Karpas-422 (cell line): Measurements from ENCODE around the gene ZPBP2. TPM values are rescaled to one million over a fixed set of nuclear protein-coding genes. Genes with fewer than 3 reads are reported as not detected.
"Not testable (repeated sequence)": the region's sequence is repeated elsewhere in the genome, so short reads cannot be mapped to it uniquely, and the experiment has no call there.

ENCODE experiments used
- DNase-seq: peaks from one replicate; pipeline ENCODE4 v3.0.0-alpha.2; 2015
- H2AFZ ChIP-seq: fragments of 200-600 bp; sonication (generic); 2 replicates; pipeline ENCODE4 v1.6.1; 2014; ENCODE audit warnings: antibody characterized with exemption, low read length, mixed read lengths
- H3K27ac ChIP-seq: fragments of 200-600 bp; sonication (generic); 2 replicates; pipeline ENCODE4 v1.5.1; 2014; ENCODE audit warnings: mild to moderate bottlenecking, low read length, moderate library complexity
- H3K27me3 ChIP-seq: fragments of 200-600 bp; sonication (generic); 2 replicates; pipeline ENCODE4 v1.6.1; 2014; ENCODE audit warnings: low read length, mixed read lengths
- H3K36me3 ChIP-seq: fragments of 200-600 bp; sonication (generic); 2 replicates; pipeline ENCODE4 v1.6.1; 2014; ENCODE audit warnings: low read length, mixed read lengths; ENCODE audit not compliant: insufficient read depth
- H3K4me1 ChIP-seq: fragments of 200-600 bp; sonication (generic); 2 replicates; pipeline ENCODE4 v1.6.1; 2014; ENCODE audit warnings: mild to moderate bottlenecking, low read length, mixed read lengths
- H3K4me2 ChIP-seq: fragments of 200-600 bp; sonication (generic); 2 replicates; pipeline ENCODE4 v1.6.1; 2014; ENCODE audit warnings: low read length, low read depth, mild to moderate bottlenecking; ENCODE audit not compliant: poor library complexity, severe bottlenecking
- H3K4me3 ChIP-seq: fragments of 200-600 bp; sonication (generic); 2 replicates; pipeline ENCODE4 v1.5.1; 2014; ENCODE audit warnings: mild to moderate bottlenecking, antibody characterized with exemption, low read length, mixed read lengths
- H3K79me2 ChIP-seq: fragments of 200-600 bp; sonication (generic); 2 replicates; pipeline ENCODE4 v1.6.1; 2014; ENCODE audit warnings: mild to moderate bottlenecking, low read length, mixed read lengths
- H3K9ac ChIP-seq: fragments of 200-600 bp; sonication (generic); 2 replicates; pipeline ENCODE4 v1.6.0; 2014; ENCODE audit warnings: low read length
- H3K9me2 ChIP-seq: fragments of 200-600 bp; sonication (generic), shearing (Covaris generic); replicated peaks from 2 replicates; pipeline ENCODE4 v1.6.0; 2014; ENCODE audit warnings: mild to moderate bottlenecking, low read length, moderate library complexity; ENCODE audit not compliant: insufficient read depth
- H3K9me3 ChIP-seq: fragments of 300-700, 200-600 bp; sonication (generic); 2 replicates; pipeline ENCODE4 v1.6.1; 2014; ENCODE audit warnings: low read length, mixed read lengths
- H4K20me1 ChIP-seq: fragments of 200-600 bp; sonication (generic); 2 replicates; pipeline ENCODE4 v1.6.1; 2014; ENCODE audit warnings: mild to moderate bottlenecking, antibody characterized with exemption, low read length, low read depth; ENCODE audit not compliant: insufficient read depth
- total RNA-seq: library from RNA; depleted of rRNA; stranded (reverse); fragments of >200 nt; shearing (Covaris generic); gene quantifications from 2 replicates; pipeline ENCODE4 v1.2.3, GENCODE V29; 2014; ENCODE audit warnings: low replicate concordance

ZPBP2 gene
- total RNA-seq, 1 experiment from 2014 or later: 10.4 TPM

DNA sequence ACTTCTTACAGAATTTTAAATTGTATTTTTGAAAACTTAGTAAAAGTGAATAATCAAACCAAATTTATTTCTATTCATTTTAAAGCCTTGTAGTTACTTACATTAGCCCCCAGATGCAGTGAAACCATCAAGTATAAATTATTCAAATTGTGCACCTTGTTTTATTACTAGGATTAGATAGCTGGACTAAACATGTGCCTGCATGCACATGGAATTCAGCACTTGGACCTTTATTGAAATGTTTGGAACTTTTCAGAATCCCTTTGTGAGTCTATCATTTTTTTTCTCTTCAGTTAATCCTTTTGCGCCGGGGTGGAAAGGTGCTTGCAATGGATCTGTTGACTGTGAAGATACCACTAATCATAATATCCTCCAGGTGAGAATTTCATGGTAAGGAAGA is 4.7 kb downstream of the ZPBP2 start:
- 0 out of 2 replicates have a peak overlapping the region, but pooled peaks have one; percentile 15 for H2AFZ ChIP-seq
- no peaks in the 10 kb centered on the region for H3K36me3 ChIP-seq
- no peaks in the 10 kb centered on the region for H4K20me1 ChIP-seq
- no peaks in the 10 kb centered on the region for H3K9me2 ChIP-seq
- H3K9me3 ChIP-seq: no peaks in the 10 kb centered on the region
- DNase-seq: peak; percentile 80
- H3K27ac ChIP-seq: peak overlapping the region; percentile 97
- H3K4me3 ChIP-seq: peak overlapping the region; percentile 43
- H3K27me3 ChIP-seq: no peaks in the 10 kb centered on the region
- H3K4me1 ChIP-seq: peaks cover 39% of the 10 kb centered on the region
- H3K79me2 ChIP-seq: peaks cover 4% of the 10 kb centered on the region; the same call in 1 of the 2 replicates
- peak overlapping the region; percentile 39 for H3K9ac ChIP-seq
- H3K4me2 ChIP-seq: peak overlapping the region; percentile 64

DNA sequence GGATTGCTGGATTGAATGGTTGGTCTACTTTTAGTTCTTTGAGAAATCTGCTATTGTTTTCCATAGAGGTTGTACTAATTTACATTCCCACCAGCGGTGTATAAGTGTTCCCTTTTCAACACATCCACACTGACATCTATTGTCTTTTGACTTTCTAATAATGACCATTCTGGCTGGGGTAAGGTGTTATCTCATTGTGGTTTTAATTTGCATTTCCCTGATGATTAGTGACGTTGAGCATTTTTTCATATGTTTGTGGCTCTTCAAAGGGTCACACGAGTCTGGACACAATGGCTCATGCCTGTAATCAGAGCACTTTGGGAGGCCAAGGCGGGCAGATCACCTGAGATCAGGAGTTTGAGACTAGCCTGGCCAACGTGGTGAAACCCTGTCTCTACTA is 18.1 kb downstream of the ZPBP2 start:
- H2AFZ ChIP-seq, H3K27me3 ChIP-seq, DNase-seq: not testable (repeated sequence)

DNA sequence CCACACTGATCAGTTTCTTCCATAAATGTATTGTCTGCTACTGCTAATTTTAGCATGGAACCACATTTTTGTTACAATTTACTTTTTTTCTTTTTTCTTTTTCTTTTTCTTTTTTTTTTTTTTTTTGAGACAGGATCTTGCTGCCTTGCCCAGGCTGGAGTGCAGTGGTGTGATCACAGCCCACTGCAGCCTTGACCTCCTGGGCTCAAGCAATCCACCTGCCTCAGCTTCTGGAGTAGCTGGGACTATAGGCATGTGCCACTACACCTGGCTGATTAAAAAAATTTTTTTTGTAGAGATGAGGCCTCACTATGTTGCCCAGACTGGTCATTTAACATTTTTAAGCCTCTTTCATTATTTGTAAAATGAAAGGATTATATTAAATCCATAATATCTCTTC is 19.1 kb downstream of the ZPBP2 start:
- no peak overlapping the region for H3K4me2 ChIP-seq
- H3K4me1 ChIP-seq: no peaks in the 10 kb centered on the region
- H3K27ac ChIP-seq: no peak overlapping the region
- H3K4me3 ChIP-seq: no peak overlapping the region
- no peaks in the 10 kb centered on the region for H4K20me1 ChIP-seq
- no peak for DNase-seq
- no peaks in the 10 kb centered on the region for H3K9me2 ChIP-seq
- H3K79me2 ChIP-seq: no peaks in the 10 kb centered on the region
- H3K36me3 ChIP-seq: no peaks in the 10 kb centered on the region
- H2AFZ ChIP-seq: no peak overlapping the region
- H3K9me3 ChIP-seq: no peaks in the 10 kb centered on the region
- no peaks in the 10 kb centered on the region for H3K27me3 ChIP-seq
- H3K9ac ChIP-seq: no peak overlapping the region

More for the DNA sequence above, 18.1 kb downstream of the ZPBP2 start:
- not testable (repeated sequence) for H3K36me3 ChIP-seq, H3K4me2 ChIP-seq, H3K27ac ChIP-seq, H3K79me2 ChIP-seq, H3K9me2 ChIP-seq, H3K9ac ChIP-seq, H3K4me1 ChIP-seq, H4K20me1 ChIP-seq, H3K4me3 ChIP-seq, H3K9me3 ChIP-seq

DNA sequence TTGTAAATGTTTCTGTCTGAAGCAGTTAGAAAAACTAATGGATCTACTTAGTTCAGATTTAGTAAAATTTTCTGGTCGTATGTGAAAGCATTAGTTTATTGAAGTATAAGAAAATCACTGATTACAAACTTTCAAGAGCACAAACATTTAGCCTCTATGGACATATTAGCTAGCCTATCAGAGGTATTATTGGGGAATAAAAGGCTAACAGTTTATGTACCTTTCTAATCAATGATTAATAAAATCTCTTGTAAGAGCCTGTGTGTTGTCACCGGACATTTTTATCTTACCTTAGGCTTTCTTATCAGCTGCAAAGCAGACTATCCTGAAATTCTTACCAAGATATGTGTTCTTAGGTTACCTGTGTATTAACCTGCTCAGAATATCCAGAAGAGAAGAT is 21.2 kb downstream of the ZPBP2 start:
- Histone ChIP-seq H3K4me3 (no peak overlapping the region), H3K27ac (no peak overlapping the region), H3K36me3 (no peaks in the 10 kb centered on the region), H3K79me2 (no peaks in the 10 kb centered on the region), H3K9me2 (no peaks in the 10 kb centered on the region), H3K27me3 (no peaks in the 10 kb centered on the region), H3K9ac (no peak overlapping the region), H3K4me2 (no peak overlapping the region), H3K9me3 (no peaks in the 10 kb centered on the region), H3K4me1 (peaks cover 5% of the 10 kb centered on the region), H2AFZ (no peak overlapping the region), H4K20me1 (no peaks in the 10 kb centered on the region)
- no peak for DNase-seq

DNA sequence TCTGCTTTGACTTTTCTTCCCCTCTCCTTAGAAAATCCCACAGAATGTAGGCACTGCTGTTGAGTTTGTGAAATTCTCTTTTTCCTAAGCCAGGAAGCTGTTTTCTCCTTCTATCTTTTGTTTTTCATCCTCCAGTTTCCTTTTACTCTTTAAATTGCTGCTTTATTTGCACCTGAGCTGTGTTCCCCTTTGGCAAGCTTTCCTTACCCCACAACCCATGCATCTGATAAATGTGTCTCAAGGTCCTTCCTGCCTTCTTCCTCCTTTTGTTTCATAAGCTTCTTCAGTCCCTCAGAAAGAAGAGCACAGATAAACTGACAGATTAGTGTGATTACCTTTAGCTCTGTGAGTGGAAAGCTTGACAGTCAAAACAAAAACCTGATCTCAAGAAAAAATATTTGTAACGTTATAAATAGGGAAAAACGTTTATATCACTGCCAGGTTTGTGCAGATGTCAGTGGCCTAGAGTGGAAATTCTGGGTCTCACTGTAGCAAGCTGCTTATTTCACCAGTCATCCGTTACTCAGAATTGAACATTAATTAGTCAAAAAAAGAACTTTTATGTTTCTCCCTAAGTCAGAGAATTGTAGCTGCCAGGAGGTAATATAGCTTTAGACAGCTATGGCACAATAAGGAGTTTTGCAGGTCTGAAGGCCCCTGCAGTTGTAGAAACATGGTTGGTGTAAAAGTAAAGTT is 26.8 kb downstream of the ZPBP2 start:
- Histone ChIP-seq H3K9ac (peak overlapping the region; percentile 23; the same call in 1 of the 2 replicates), H3K27ac (peak overlapping the region; percentile 62), H3K4me3 (no peak overlapping the region), H3K9me3 (no peaks in the 10 kb centered on the region), H3K4me2 (peak overlapping the region; percentile 22), H3K79me2 (no peaks in the 10 kb centered on the region), H3K36me3 (no peaks in the 10 kb centered on the region), H4K20me1 (no peaks in the 10 kb centered on the region), H2AFZ (peak overlapping the region; percentile 93), H3K9me2 (no peaks in the 10 kb centered on the region), H3K27me3 (no peaks in the 10 kb centered on the region), H3K4me1 (peaks cover 16% of the 10 kb centered on the region)
- no peak for DNase-seq

DNA sequence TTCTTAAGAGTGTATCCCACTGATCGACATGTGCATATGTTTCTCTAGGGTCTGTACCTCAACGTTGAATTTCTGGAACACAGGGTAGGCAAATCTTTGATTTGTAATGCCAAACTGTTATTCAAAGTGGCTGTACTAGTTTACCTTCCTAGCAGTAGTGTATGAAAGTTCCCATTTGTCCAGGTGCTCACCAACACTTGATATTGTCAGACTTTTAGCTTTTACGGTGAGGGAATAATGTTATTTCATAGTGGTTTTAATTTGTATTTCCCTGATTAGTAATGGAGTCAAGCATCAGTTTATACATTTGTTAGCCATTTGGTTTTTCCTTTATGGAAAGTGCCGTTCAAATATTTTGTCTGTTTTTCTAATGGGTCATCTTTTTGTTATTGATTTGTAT is 30.1 kb downstream of the ZPBP2 start:
- no peaks in the 10 kb centered on the region for H3K9me2 ChIP-seq
- no peaks in the 10 kb centered on the region for H3K9me3 ChIP-seq
- H2AFZ ChIP-seq: no peak overlapping the region
- no peak overlapping the region for H3K27ac ChIP-seq
- H3K36me3 ChIP-seq: no peaks in the 10 kb centered on the region
- H3K4me1 ChIP-seq: peaks cover 16% of the 10 kb centered on the region
- H3K27me3 ChIP-seq: no peaks in the 10 kb centered on the region
- H3K79me2 ChIP-seq: no peaks in the 10 kb centered on the region
- no peak for DNase-seq
- no peak overlapping the region for H3K4me2 ChIP-seq
- no peak overlapping the region for H3K4me3 ChIP-seq
- no peaks in the 10 kb centered on the region for H4K20me1 ChIP-seq
- no peak overlapping the region for H3K9ac ChIP-seq

DNA sequence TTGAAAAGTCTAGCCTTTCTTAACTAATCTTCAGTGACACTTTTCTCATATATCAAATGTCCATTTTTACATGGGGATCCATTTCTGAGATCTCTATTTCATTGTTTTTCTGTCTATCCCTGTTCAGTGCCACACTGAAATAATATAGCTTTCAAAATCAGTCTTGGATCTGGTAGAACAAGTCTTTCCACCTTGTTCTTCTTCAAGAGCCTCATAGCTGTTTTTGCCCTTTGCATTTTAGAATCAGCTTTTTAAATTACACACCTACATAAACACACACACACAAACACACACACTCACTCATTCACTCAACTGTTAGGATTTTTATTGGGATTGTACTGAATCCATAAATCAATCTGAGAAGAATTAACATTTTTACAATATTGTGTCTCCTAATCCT is 31.2 kb downstream of the ZPBP2 start:
- Histone ChIP-seq H3K9me3 (no peaks in the 10 kb centered on the region), H3K36me3 (no peaks in the 10 kb centered on the region), H3K79me2 (no peaks in the 10 kb centered on the region), H3K4me3 (no peak overlapping the region), H4K20me1 (no peaks in the 10 kb centered on the region), H2AFZ (no peak overlapping the region), H3K9me2 (no peaks in the 10 kb centered on the region), H3K27ac (no peak overlapping the region), H3K9ac (no peak overlapping the region), H3K4me1 (peaks cover 10% of the 10 kb centered on the region), H3K27me3 (no peaks in the 10 kb centered on the region), H3K4me2 (no peak overlapping the region)
- no peak for DNase-seq

DNA sequence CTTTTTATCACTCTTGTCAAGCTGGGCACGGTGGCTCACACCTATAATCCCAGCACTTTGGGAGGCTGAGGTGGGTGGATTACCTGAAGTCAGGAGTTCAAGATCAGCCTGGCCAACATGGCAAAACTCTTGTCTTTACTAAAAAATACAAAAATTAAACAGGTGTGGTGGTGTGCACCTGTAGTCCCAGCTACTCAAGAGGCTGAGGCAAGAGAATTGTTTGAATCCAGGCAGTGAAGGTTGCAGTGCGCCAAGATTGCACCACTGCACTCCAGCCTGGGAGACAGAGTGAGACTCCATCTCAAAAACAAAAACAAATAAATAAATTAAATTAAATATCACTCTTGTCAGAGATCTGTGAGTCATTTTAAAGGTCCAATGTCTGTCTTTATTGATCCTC is 34.0 kb downstream of the ZPBP2 start:
- H3K9ac ChIP-seq, H3K36me3 ChIP-seq, H3K27me3 ChIP-seq, H3K4me1 ChIP-seq, H3K79me2 ChIP-seq, DNase-seq, H3K27ac ChIP-seq, H2AFZ ChIP-seq, H4K20me1 ChIP-seq, H3K4me2 ChIP-seq, H3K9me3 ChIP-seq, H3K4me3 ChIP-seq, H3K9me2 ChIP-seq: not testable (repeated sequence)
